ENCODE measurements around the gene ATP11B.

The ATP11B gene

DNA sequence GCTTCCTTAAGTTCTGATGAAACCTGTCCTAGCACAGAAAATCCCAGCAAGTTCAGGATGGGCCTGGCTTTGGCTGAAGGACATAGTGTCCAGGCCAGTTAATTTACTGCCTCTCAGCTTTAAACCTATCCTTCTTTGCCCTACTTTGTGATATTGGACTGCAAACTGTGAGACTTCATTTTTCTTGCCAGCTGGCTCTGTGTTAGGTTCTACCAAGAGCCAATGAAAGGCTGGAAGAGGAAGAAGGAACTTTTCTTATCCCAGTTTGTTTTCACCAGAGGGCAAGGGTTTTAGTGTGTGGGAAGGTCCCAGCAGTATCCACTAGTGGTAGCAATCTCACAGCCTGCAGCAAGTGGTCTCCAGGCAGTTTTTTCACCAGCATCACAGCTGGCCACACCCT, 168.9 kb downstream of the ATP11B start:
- DNase-seq, result no peak

DNA sequence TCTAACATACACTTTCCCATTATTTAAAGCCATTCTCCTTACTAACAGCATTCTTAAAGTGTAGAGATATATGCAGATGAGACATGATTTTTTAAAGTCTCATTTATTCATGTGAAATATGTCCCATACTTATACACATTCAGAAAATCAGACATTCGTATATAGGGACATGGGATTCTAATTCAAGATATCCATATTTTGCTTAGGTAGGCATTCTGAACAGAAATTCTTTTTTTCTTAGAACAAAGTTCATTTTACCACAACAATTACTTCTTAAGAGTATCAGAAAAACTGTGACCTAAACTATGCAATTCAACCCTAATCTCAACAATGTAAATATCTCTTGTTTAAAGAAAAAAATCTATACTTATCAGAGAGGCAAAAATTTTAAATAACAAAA, 170.9 kb downstream of the ATP11B start:
- no peak for DNase-seq

DNA sequence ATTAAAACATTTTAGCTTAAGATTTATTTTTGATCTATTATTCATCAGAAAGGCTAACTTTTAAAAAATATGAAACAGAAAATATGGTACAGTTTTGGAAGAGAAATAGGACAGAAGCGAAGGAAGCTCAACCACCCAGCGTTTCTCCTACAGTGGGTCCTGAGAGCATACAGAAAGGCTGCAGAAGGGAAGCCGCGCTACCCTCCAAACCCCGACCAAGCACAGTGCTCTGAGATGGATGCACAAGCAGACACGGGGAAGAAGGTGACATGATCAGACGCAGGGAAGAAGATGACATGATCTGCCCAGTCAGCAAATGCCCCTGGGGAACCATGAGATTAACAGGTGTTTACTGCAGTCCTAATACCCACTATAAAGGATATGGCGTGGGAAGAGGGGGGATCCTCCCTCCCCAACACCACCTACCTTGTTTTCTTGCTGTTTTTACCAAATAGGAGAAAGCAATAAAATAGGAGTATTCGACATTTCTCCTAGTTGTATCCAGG, 172.6 kb downstream of the ATP11B start:
- DNase-seq, result no peak

DNA sequence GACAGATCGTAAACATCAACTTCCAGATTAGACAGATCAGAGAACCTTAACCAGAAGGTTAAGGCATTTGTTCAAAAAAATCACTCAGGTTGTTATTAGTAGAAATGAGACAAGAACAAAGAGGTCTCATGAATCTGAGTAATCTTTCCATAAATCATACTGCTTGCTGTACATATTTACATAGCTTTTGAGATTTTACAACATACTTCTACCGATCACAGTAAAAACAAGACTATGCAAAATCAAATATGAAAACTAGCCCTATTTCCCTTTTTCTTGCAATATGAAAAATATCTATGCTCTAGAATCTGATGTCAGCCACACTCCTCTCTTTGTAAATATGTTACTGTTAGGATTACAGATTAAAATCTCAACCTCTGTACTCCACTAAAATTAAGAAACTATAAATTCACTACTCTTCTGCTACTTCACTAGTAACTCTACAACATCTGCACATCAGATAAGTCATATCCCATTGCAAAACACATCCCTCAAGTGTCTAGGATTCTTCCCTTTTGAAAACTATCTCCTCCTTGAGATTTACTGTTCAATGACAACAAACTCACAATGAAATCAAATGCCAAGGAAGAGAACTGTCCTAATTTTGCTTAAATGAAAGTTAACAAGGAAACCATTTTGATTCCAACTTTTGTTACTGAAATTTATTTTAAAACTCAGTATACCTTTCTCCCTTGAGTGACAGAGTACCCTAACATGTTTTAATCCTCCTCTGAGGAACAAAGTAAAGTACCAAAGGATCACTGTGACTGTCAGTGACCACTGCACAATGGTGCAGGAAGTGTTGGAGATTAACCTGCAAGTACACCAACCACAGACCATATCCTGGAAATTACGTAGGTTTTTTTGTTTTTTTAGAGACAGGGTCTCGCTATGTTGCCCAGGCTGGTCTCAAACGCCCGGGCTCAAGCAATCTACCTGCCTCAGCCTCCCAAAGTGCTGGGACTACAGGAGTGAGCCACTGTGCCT, 174.2 kb downstream of the ATP11B start:
- DNase-seq, result no peak

DNA sequence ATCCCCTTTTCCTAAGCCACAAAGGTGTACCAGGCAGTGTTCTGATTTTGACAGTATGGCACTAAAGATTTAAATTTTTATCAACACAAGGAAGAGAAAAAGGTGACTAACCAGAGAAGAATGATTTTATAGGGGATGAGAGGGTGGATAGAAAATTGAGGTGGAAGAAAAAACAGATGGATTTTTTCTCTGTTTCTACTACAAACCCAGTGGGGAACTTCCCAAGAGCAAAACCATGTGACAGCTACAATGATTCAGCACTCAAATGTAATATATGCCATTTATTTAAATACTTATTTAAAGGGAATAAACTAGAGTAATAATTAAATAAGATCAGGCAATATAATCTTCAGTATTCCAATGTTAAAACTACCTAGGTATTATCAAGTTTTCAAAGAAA, 176.0 kb downstream of the ATP11B start:
- no peak for DNase-seq

DNA sequence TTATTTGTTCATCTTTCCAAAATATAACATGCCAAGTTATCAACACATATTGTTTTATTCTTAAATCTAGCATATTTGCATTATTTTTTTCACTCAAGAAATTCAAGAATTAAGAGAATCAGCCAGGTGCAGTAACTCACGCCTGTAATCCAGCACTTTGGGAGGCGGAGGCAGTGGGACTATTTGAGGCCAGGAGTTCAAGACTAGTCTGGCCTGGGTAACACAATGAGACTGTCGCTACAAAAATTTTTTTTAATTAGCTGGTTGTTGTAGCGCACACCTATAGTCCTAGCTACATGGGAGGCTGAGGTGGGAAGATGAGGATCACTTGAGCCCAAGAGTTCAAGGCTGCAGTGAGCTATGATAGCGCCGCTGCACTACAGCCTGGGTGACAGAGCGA, 176.5 kb downstream of the ATP11B start:
- DNase-seq, result no peak

DNA sequence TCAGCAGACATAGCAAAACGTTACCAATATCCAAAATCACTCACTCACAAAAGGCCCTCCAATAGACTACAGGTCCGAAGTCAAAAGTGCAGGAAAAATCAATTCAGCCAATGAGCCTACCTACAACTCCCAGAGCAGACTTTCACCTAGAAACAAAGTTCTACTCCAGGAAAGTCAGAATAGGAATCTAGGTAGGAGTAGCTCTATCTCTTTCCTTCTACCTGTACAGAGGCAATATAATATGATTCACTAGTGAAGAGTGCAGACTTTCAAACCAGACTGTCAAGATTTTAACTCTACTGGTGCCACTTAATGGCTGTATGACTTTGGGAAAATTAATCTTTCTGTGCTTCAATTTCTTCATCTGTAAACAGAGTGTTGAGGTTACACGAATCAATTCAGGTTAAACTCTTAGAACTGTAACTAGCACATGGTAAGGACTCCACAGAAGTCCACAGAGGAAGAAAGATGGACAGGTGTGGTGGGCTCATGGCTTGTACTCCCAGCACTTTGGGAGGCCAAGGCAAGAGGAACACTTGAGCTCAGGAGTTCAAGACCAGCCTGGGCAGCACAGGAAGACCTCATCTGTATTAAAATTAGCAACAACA, 177.6 kb downstream of the ATP11B start:
- DNase-seq, result no peak

Data from NCI-H2029 treated with DMSO at 0.1 percent for 48 hours (cell line).